Smooth muscle cell (in vitro differentiated cells): ENCODE data around the gene MORC4. TPM values are rescaled to one million over a fixed set of nuclear protein-coding genes. Genes with fewer than 3 reads are reported as not detected.

Experiments used
- DNase-seq: peaks from one replicate; lab custom pipeline; 2025; ENCODE audit not compliant: unreplicated experiment; lab: John Stamatoyannopoulos, UW
- H2AFZ ChIP-seq: fragments of 200-600 bp; sonication (generic); 2 replicates; pipeline ENCODE4 v1.6.0; 2016; ENCODE audit warnings: antibody characterized with exemption, low read depth, mild to moderate bottlenecking
- H3F3A ChIP-seq: fragments of 200-600 bp; sonication (generic); 2 replicates; pipeline ENCODE4 v1.6.0; 2017; ENCODE audit warnings: antibody characterized with exemption, low read depth
- H3K27ac ChIP-seq: fragments of 200-600 bp; sonication (generic); 2 replicates; pipeline ENCODE4 v1.5.1; 2016; ENCODE audit warnings: low read depth, mild to moderate bottlenecking
- H3K27me3 ChIP-seq: fragments of 200-600 bp; sonication (generic); 2 replicates; pipeline ENCODE4 v1.6.1; 2016; ENCODE audit warnings: low read depth, mild to moderate bottlenecking
- H3K36me3 ChIP-seq: fragments of 200-600 bp; sonication (generic); 2 replicates; pipeline ENCODE4 v1.5.1; 2016; ENCODE audit warnings: low read depth
- H3K4me1 ChIP-seq: fragments of 200-600 bp; sonication (generic); 2 replicates; pipeline ENCODE4 v1.5.1; 2016; ENCODE audit warnings: low read depth
- H3K4me2 ChIP-seq: fragments of 200-600 bp; sonication (generic); 2 replicates; pipeline ENCODE4 v1.6.0; 2016; ENCODE audit warnings: mild to moderate bottlenecking
- H3K4me3 ChIP-seq: fragments of 200-600 bp; sonication (generic); 2 replicates; pipeline ENCODE4 v1.5.1; 2016; ENCODE audit warnings: mild to moderate bottlenecking
- H3K79me2 ChIP-seq: fragments of 200-600 bp; sonication (generic); 2 replicates; pipeline ENCODE4 v1.6.0; 2016; ENCODE audit warnings: low read depth, mild to moderate bottlenecking
- H3K9ac ChIP-seq: fragments of 200-600 bp; sonication (generic); 2 replicates; pipeline ENCODE4 v1.6.0; 2016; ENCODE audit warnings: low read depth
- H3K9me3 ChIP-seq: fragments of 200-600 bp; sonication (generic); replicated peaks from 2 replicates; pipeline ENCODE4 v1.5.1; 2016; ENCODE audit warnings: low read depth
- H4K20me1 ChIP-seq: fragments of 200-600 bp; sonication (generic); 2 replicates; pipeline ENCODE4 v1.6.0; 2016; ENCODE audit warnings: low read depth
- WGBS: methylation state at CpG from one replicate; pipeline ENCODE4 v1.1.7; 2016; ENCODE audit warnings: low lambda C conversion rate; 5-methylcytosine and 5-hydroxymethylcytosine counted together
- polyA plus RNA-seq: library from polyadenylated mRNA; unstranded; fragments of >200 nt; fragmentation: Nextera tagmentation; extraction: Ambion mirVana; gene quantifications from 2 replicates; pipeline ENCODE4 v1.2.1, GENCODE V29; 2016
- total RNA-seq: library from RNA; depleted of rRNA; stranded (reverse); fragments of >200 nt; gene quantifications from 2 replicates; pipeline ENCODE4 v1.2.3, GENCODE V29; 2014
- TF ChIP-seq, protein P1 (sequence below): fragments of 200-600 bp; sonication (generic); IDR thresholded peaks from 2 replicates; pipeline ENCODE4 v1.5.1; 2017; ENCODE audit warnings: borderline replicate concordance, mild to moderate bottlenecking, antibody characterized with exemption; ENCODE audit not compliant: insufficient read depth, poor library complexity, severe bottlenecking

MORC4 gene
- total and polyA plus RNA-seq, 2 experiments from 2014 or later = 27.1 to 33.8 TPM

DNA sequence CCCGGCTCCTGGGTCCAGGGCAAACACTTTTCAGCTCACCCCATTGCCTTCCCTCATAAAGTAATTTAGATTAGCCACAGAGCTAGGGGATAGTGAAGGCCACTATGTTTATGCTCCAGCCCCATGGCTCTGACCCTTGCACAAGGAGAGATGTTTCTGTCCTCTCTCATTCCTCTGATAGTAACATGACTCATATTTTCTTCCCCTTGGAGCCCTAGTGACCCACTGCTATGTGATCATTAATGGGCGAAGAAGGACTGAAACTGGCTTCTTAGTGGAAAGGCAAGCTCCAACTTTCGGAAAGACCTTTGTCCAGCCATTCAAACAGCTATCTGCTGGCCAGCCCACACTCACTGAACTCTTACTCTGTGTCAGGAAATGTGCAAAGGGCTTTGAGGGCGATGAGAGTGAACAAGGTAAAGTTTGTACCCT, 67.5 kb downstream of the MORC4 start:
- Histone ChIP-seq H3K27me3 (no peaks in the 10 kb centered on the region), H3K4me1 (peaks cover 3% of the 10 kb centered on the region), H4K20me1 (no peaks in the 10 kb centered on the region), H3K9ac (no peak overlapping the region), H3K4me3 (no peak overlapping the region), H3K79me2 (no peaks in the 10 kb centered on the region), H3K36me3 (no peaks in the 10 kb centered on the region), H3K4me2 (peak overlapping the region; percentile 57), H3K9me3 (no peaks in the 10 kb centered on the region), H2AFZ (no peak overlapping the region), H3K27ac (peak overlapping the region; percentile 95), H3F3A (no peaks in the 10 kb centered on the region)
- no peak for DNase-seq
- 34% methylated on average over 4 of the region's 4 CpGs for WGBS
- TF ChIP-seq, protein P1, sequence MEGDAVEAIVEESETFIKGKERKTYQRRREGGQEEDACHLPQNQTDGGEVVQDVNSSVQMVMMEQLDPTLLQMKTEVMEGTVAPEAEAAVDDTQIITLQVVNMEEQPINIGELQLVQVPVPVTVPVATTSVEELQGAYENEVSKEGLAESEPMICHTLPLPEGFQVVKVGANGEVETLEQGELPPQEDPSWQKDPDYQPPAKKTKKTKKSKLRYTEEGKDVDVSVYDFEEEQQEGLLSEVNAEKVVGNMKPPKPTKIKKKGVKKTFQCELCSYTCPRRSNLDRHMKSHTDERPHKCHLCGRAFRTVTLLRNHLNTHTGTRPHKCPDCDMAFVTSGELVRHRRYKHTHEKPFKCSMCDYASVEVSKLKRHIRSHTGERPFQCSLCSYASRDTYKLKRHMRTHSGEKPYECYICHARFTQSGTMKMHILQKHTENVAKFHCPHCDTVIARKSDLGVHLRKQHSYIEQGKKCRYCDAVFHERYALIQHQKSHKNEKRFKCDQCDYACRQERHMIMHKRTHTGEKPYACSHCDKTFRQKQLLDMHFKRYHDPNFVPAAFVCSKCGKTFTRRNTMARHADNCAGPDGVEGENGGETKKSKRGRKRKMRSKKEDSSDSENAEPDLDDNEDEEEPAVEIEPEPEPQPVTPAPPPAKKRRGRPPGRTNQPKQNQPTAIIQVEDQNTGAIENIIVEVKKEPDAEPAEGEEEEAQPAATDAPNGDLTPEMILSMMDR = no peak

DNA sequence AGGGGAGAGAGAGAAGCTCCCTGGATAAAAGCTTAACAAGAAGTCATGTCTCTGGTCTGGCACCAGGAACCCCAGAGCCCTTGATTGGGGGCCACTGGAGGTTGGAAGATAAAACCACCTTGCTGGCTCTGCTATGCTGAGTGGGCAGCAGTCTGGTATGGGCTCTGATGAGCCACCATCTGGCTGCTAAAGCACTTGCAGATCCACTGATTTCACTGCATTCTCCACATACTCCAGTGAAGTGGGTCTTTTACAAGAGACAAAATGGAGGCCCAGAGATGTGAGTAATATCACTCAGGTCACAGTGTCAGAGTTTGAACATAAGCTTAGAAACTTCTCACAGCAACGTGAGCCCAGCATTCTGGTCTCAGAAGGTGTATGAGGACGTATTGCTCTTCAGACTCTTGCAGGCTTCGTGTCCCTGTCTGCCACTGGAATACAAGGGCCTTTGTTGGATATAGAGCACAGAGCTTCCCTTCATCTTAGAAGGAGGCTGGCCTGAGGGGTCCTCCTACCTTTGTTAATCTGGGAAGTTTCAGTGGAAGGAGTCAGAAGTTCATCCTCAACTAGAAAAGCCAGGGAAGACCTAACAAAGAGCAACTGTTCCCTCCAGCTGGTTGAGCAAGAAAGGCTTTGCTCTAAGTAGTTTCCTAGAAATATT, 68.1 kb downstream of the MORC4 start:
- peaks cover 3% of the 10 kb centered on the region for H3K4me1 ChIP-seq

GRCh38 chrX:106928227-106928626, 71.8 kb downstream of the MORC4 start:
- no peaks in the 10 kb centered on the region for H4K20me1 ChIP-seq
- H3K27ac ChIP-seq = no peak overlapping the region
- no peaks in the 10 kb centered on the region for H3K27me3 ChIP-seq
- H2AFZ ChIP-seq = no peak overlapping the region
- no peak for DNase-seq
- no peaks in the 10 kb centered on the region for H3K9me3 ChIP-seq
- H3K79me2 ChIP-seq = no peaks in the 10 kb centered on the region
- 78% methylated on average over 4 of the region's 4 CpGs for WGBS
- H3K4me2 ChIP-seq = no peak overlapping the region
- no peak overlapping the region for H3K9ac ChIP-seq
- H3F3A ChIP-seq = no peaks in the 10 kb centered on the region
- H3K36me3 ChIP-seq = no peaks in the 10 kb centered on the region
- TF ChIP-seq, protein P1 = no peak
- H3K4me1 ChIP-seq = peaks cover 3% of the 10 kb centered on the region
- no peak overlapping the region for H3K4me3 ChIP-seq

More for the DNA sequence above, 68.1 kb downstream of the MORC4 start:
- Histone ChIP-seq H3K9me3 (no peaks in the 10 kb centered on the region), H3K4me2 (peak overlapping the region; percentile 57), H2AFZ (no peak overlapping the region), H3K36me3 (no peaks in the 10 kb centered on the region), H3K27ac (peak overlapping the region; percentile 95), H3K79me2 (no peaks in the 10 kb centered on the region), H3F3A (no peaks in the 10 kb centered on the region), H3K9ac (no peak overlapping the region), H3K4me3 (no peak overlapping the region), H3K27me3 (no peaks in the 10 kb centered on the region), H4K20me1 (no peaks in the 10 kb centered on the region)
- TF ChIP-seq, protein P1 = no peak
- WGBS = 47% methylated on average over 3 of the region's 3 CpGs
- DNase-seq = no peak

- WGBS = 70% methylated on average over 5 of the region's 5 CpGs
- Histone ChIP-seq H3K36me3 (no peaks in the 10 kb centered on the region), H3K27ac (no peak overlapping the region), H4K20me1 (no peaks in the 10 kb centered on the region), H3K4me2 (no peak overlapping the region), H3K9me3 (no peaks in the 10 kb centered on the region), H3K27me3 (no peaks in the 10 kb centered on the region), H3F3A (no peaks in the 10 kb centered on the region), H3K9ac (no peak overlapping the region), H2AFZ (no peak overlapping the region), H3K4me3 (no peak overlapping the region), H3K4me1 (no peaks in the 10 kb centered on the region), H3K79me2 (no peaks in the 10 kb centered on the region)
- TF ChIP-seq, protein P1 = no peak
- no peak for DNase-seq
These were observed 72.3 kb downstream of the MORC4 start for GRCh38 chrX:106927700-106928099.
